ENCODE data around the gene STIP1.

The STIP1 gene

DNA sequence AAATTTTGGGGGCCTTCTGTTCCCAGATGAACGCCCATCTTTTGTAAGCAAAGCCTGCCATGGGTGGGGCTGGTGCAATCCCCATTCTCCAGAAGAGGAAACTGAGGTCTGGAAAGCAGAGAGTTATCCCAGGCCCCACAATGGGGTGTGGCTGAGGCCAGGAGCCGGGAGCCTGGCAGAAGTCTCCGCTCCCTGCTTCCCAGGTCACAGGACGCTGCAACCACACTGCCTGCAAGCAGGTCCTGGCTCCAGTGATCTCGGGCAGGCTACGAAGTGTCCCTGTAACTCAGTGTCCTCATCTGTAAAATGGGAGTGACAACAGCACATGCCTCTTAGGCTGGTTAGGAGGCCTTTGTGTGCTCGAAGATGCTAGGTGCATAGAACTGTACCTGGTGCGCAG is 67.1 kb downstream of the STIP1 start:
- DNase-seq: no peak

DNA sequence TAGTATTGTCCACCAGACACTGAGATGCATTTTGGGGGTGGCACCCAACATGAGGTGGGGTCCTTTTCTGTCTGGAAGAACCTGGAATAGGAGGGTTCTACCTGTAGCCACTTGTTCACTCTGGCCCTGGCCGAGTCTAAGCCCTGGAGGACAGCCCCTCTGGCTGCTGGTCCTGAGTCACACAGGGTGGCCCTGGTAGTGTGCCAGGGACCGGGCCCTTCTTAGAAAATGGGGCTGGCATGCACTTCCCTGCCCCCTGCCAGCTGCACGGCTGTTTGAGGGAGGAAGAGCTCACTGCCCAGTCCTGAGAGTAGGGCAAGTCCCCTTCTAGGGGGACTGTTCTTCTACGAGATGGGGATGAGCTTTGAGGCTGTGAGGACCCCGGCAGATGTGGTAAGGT is 67.5 kb downstream of the STIP1 start:
- DNase-seq: no peak

Measured in stimulated activated CD4-positive, alpha-beta T cell treated with anti-CD3 and anti-CD28 coated beads, Interleukin-2, amount 100 ng/mL, for 24 hours (primary cell).